ENCODE measurements around the gene GTF3C5.
"Not testable (repeated sequence)": the region's sequence is repeated elsewhere in the genome, so short reads cannot be mapped to it uniquely, and the experiment has no call there.

GRCh38 chr9:133070985-133071384, 40.2 kb downstream of the GTF3C5 start:
- TF ChIP-seq CTCF (conservative IDR thresholded peaks at IDR 0.05; ENCODE audit: low read length); EZH2phosphoT487 (IDR thresholded peaks at IDR 0.05; ENCODE audit: borderline replicate concordance, low read depth, low read length): not testable (repeated sequence)

All from OCI-LY7 (cell line).